ENCODE results near the gene LGALS3BP.

- TF ChIP-seq FOXP1 (IDR thresholded peaks at IDR 0.05) = no peak
- TF ChIP-seq FOXP1 (CRISPR knock-in tag; IDR thresholded peaks at IDR 0.05) = no peak
- no peak for TF ChIP-seq POLR2AphosphoS2 (IDR thresholded peaks at IDR 0.05; ENCODE audit: low read depth, low read length)
- no peak for TF ChIP-seq PHF8 (CRISPR knock-in tag; IDR thresholded peaks at IDR 0.05)
Observed at GRCh38 chr17:79023180-79023705, 43.5 kb upstream of the LGALS3BP start.

All from HepG2 (cell line).